ENCODE results near the gene PLEKHA7.

PLEKHA7 gene

GRCh38 chr11:16825101-16825500 is 189.1 kb downstream of the PLEKHA7 start:
- no peak for TF ChIP-seq CTCF (IDR thresholded peaks at IDR 0.05)

- peak; percentile 86 for TF ChIP-seq CTCF (IDR thresholded peaks at IDR 0.05)
Measured at GRCh38 chr11:16820324-16821092, 193.7 kb downstream of the PLEKHA7 start.

GRCh38 chr11:16818284-16818683 is 195.9 kb downstream of the PLEKHA7 start:
- TF ChIP-seq CTCF (IDR thresholded peaks at IDR 0.05) = no peak

GRCh38 chr11:16817351-16817750 is 196.9 kb downstream of the PLEKHA7 start:
- no peak for TF ChIP-seq CTCF (IDR thresholded peaks at IDR 0.05)

- TF ChIP-seq CTCF (IDR thresholded peaks at IDR 0.05) = no peak
Measured at GRCh38 chr11:16816358-16817270, 197.6 kb downstream of the PLEKHA7 start.

GRCh38 chr11:16815047-16815767 is 199.0 kb downstream of the PLEKHA7 start:
- no peak for TF ChIP-seq CTCF (IDR thresholded peaks at IDR 0.05)

GRCh38 chr11:16814410-16815046 is 199.7 kb downstream of the PLEKHA7 start:
- no peak for TF ChIP-seq CTCF (IDR thresholded peaks at IDR 0.05)

Measured in LNCAP (cell line).